LNCaP clone FGC (cell line): ENCODE results near the gene MACROD2.

Experiments used
- DNase-seq: peaks from one replicate; pipeline ENCODE4 v3.0.0-alpha.2; 2011; ENCODE audit warnings: low read depth
- H3K4me3 ChIP-seq: 2 replicates; pipeline ENCODE4 v1.5.1; 2011; ENCODE audit warnings: mild to moderate bottlenecking, low read depth, low read length, control low read depth
- TF ChIP-seq, protein P1 (sequence below): IDR thresholded peaks from 2 replicates; pipeline ENCODE4 v1.5.1; 2012; ENCODE audit warnings: mild to moderate bottlenecking; ENCODE audit not compliant: control insufficient read depth, insufficient read depth; ENCODE audit errors: extremely low read depth

The MACROD2 gene

DNA sequence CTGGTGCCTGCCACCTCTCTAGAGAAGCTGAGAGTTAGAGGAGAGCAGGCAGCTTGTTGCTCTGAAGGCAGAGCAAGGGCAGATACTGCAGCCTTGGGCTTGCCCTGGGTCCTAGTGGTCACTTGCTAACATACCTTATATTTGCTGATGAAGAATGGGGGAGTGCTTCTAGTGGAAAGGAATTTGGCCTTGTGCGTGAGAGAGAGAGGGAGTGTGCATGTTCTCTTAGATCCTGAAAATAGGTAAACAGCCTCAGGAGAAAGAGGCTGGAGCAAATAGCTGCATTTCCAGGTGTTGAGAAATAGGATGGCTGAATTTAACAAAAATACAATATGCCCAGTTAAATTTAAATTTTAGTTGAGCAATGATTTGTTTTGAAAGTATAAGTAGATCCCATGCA is 1066.6 kb downstream of the MACROD2 start:
- no peak overlapping the region for H3K4me3 ChIP-seq
- TF ChIP-seq, protein P1, sequence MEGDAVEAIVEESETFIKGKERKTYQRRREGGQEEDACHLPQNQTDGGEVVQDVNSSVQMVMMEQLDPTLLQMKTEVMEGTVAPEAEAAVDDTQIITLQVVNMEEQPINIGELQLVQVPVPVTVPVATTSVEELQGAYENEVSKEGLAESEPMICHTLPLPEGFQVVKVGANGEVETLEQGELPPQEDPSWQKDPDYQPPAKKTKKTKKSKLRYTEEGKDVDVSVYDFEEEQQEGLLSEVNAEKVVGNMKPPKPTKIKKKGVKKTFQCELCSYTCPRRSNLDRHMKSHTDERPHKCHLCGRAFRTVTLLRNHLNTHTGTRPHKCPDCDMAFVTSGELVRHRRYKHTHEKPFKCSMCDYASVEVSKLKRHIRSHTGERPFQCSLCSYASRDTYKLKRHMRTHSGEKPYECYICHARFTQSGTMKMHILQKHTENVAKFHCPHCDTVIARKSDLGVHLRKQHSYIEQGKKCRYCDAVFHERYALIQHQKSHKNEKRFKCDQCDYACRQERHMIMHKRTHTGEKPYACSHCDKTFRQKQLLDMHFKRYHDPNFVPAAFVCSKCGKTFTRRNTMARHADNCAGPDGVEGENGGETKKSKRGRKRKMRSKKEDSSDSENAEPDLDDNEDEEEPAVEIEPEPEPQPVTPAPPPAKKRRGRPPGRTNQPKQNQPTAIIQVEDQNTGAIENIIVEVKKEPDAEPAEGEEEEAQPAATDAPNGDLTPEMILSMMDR = no peak
- DNase-seq = no peak

DNA sequence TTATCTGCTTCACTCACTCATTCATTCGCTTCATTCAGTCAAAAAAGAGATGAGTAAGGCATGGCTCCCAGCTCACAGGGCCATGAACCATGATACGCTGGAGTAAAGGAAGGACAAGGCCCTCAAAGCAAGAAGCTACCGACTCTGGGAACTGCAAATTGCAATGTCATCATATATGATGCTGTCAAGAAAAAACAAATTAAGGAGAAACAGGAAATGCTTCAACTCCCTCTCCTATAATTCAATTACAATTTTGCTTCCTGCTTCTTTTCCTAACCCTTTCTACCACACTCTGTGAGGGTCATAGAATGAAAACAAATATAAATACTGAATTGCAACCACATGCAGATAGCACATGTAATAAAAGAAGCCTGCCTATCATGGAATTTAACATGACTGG is 1067.8 kb downstream of the MACROD2 start:
- no peak overlapping the region for H3K4me3 ChIP-seq
- no peak for DNase-seq
- TF ChIP-seq, protein P1 = no peak

DNA sequence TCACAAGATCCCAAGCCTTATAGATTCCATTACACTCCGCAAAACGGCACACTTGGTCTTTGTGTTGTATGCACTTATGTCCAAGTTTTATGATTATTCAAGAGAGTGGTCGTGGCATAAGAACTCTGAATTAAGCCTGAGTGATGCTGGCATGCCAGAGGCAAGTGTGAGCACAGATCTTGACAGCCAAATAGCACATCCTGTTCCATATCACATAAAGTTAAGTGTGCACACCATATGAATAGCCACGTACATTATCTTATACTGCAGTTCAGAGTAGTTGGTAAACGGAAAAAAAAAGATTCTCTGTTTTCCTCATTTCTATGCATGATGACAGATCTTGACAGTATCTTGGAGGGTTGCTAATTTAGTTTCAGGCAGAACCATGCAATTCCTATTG is 1069.4 kb downstream of the MACROD2 start:
- DNase-seq = no peak
- H3K4me3 ChIP-seq = no peak overlapping the region
- TF ChIP-seq, protein P1 = no peak

DNA sequence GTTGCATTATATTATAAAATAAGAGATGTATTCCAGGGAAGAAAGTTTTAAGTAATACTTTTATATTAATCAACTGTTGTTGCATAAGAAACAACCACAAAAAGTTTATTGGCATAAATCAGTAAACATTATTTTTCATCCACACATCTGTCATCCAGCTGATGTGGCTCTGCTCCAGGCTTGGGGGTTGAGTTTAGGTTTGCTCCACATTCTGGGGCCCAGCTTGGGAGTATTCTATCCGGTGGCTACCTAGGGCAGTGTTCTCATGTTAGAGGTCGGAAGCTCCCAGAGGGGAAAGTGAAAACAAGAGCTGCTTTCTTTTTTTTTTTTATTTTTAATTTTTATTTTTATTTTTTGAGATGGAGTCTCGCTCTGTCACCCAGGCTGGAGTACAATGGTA is 1070.5 kb downstream of the MACROD2 start:
- TF ChIP-seq, protein P1 = no peak
- no peak overlapping the region for H3K4me3 ChIP-seq
- no peak for DNase-seq

DNA sequence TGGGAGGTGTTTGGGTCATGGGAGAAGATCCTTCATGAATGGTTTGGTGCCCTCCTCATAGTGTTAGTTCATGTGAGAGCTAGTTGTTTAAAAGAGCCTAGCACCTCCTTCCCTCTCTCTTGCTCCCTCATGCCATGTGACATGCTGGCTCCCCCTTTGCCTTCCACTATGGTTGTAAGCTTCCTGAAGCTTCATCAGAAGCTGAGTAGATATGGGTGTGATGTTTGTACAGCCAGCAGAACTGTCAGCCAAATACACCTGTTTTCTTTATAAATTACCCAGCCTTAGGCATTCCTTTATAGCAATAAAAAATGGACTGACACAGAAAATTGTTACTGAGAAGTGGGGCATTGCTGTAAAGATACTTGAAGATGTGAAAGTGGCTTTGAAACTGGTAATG is 1073.2 kb downstream of the MACROD2 start:
- H3K4me3 ChIP-seq = no peak overlapping the region
- DNase-seq = no peak
- TF ChIP-seq, protein P1 = no peak

DNA sequence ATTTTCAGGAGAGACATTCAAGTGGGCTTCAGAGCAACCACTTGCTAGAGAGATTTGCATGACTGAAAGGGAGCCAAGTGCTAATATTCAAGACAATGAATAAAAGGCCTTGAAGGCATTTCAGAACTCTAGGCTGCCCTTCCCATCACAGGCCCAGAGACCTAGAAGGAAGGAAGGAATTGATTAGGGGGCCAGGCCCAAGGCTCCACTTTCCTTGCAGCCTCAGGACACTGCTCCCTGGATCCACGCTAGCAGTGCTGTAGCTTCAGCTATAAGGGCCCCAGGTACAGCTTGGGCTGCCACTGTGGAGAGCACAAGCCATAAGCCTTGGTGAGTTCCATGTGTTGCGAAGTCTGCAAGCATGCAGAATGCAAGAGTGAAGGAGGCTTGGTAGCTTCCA is 1074.0 kb downstream of the MACROD2 start:
- no peak overlapping the region for H3K4me3 ChIP-seq
- TF ChIP-seq, protein P1 = no peak
- DNase-seq = no peak

DNA sequence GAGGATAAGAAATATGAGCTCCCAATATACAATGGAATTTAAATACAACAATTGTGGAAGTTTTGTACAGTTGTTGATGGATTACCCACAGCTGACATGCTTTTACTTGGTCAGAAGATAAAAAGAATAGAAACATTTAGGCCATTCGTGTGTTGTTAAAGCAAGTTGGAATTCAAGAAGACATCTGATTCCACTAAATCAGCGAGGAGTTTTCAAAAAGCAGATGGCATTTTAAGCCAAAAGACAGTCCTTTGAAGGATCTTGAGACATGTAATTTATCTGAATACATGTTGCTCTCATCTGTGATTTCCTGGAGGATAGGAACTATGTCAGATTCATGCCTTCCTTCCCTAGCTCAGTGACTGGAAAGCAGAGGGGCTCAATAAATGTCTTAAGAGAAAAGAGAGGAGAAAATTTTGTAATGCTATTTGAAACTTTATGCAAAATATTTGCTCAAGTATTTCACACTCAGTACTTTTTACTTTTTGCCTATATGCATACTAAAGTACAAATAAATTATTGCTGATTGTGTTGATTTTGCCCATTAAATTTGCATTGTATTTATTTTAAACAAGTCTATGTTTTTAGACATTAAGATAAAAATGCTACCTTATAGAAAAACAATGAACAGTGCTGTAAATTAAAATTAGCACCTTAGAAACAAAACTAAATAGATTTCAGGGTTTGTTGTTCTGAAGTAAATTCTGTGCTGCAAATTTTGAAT is 1075.9 kb downstream of the MACROD2 start:
- H3K4me3 ChIP-seq = no peak overlapping the region
- TF ChIP-seq, protein P1 = no peak
- no peak for DNase-seq
